HEK293 (cell line): ENCODE results near the gene ICAM5.

ENCODE experiments used
- CTCF ChIA-PET: fragments of 350-600 bp; formaldehyde crosslinking; extraction: SDS; loops from one replicate; lab custom pipeline; 2021; ENCODE audit warnings: antibody characterized with exemption; lab: Yijun Ruan, JAX
- POLR2A ChIA-PET: fragments of 300-600 bp; formaldehyde crosslinking; extraction: SDS; loops from one replicate; lab custom pipeline; 2020; ENCODE audit warnings: antibody characterized with exemption, inconsistent platforms; lab: Yijun Ruan, JAX
- H3K27ac ChIP-seq: fragments of 200-500 bp; sonication (Bioruptor generic); 2 replicates; pipeline ENCODE4 v1.5.1; 2014; ENCODE audit warnings: low read depth, low read length, control low read depth, inconsistent platforms; ENCODE audit errors: extremely low read depth
- H3K36me3 ChIP-seq, 2 experiments: fragments of 200-500 bp in 1 of 2; sonication (Bioruptor generic) in 1 of 2; 1 replicate in 1 of 2; 2 replicates in 1 of 2; pipeline ENCODE4 v1.5.1; 2014 to 2017; ENCODE audit warnings: inconsistent platforms in 2 of 2, low read length in 2 of 2; ENCODE audit not compliant: control insufficient read depth in 2 of 2, insufficient read depth in 1 of 2
- H3K4me1 ChIP-seq: fragments of 200-500 bp; sonication (Bioruptor generic); 2 replicates; pipeline ENCODE4 v1.5.1; 2014; ENCODE audit warnings: mild to moderate bottlenecking, low read length, inconsistent platforms; ENCODE audit not compliant: control insufficient read depth, insufficient read depth
- H3K4me3 ChIP-seq: 2 replicates; pipeline ENCODE4 v1.5.1; 2011; ENCODE audit warnings: low read depth, mild to moderate bottlenecking, control low read depth, low read length, moderate library complexity
- H3K9me3 ChIP-seq: fragments of 200-500 bp; sonication (Bioruptor generic); 2 replicates; pipeline ENCODE4 v1.5.1; 2014; ENCODE audit warnings: low read depth, low read length, inconsistent platforms; ENCODE audit not compliant: control insufficient read depth, insufficient read depth
- BCL11A ChIP-seq: fragments of 450-650 bp; formaldehyde crosslinking; IDR thresholded peaks from 2 replicates; pipeline ENCODE4 v1.5.1; 2016; ENCODE audit warnings: low read depth, missing biosample characterization, missing genetic modification characterization
- GLIS1 ChIP-seq: fragments of 450-650 bp; formaldehyde crosslinking; IDR thresholded peaks from 2 replicates; pipeline ENCODE4 v1.5.1; 2016; ENCODE audit warnings: missing biosample characterization, missing genetic modification characterization
- MZF1 ChIP-seq: fragments of 450-650 bp; formaldehyde crosslinking; IDR thresholded peaks from 2 replicates; pipeline ENCODE4 v1.5.1; 2017; ENCODE audit warnings: missing biosample characterization, missing genetic modification characterization, borderline replicate concordance
- SALL2 ChIP-seq: fragments of 450-650 bp; formaldehyde crosslinking; IDR thresholded peaks from 2 replicates; pipeline ENCODE4 v1.5.0; 2017; ENCODE audit warnings: missing biosample characterization, mild to moderate bottlenecking, missing genetic modification characterization, borderline replicate concordance
- ZBTB48 ChIP-seq: fragments of 450-650 bp; formaldehyde crosslinking; IDR thresholded peaks from 2 replicates; pipeline ENCODE4 v1.5.1; 2016; ENCODE audit warnings: missing biosample characterization, missing genetic modification characterization
- ZBTB7A ChIP-seq: fragments of 450-650 bp; formaldehyde crosslinking; IDR thresholded peaks from 2 replicates; pipeline ENCODE4 v1.5.1; 2016; ENCODE audit warnings: low read depth, missing biosample characterization, missing genetic modification characterization
- ZFP3 ChIP-seq: fragments of 450-650 bp; formaldehyde crosslinking; IDR thresholded peaks from 2 replicates; pipeline ENCODE4 v1.5.1; 2016; ENCODE audit warnings: low read depth, missing biosample characterization, missing genetic modification characterization
- ZNF174 ChIP-seq: fragments of 450-650 bp; formaldehyde crosslinking; IDR thresholded peaks from 2 replicates; pipeline ENCODE4 v1.5.0; 2017; ENCODE audit warnings: missing biosample characterization, mild to moderate bottlenecking, missing genetic modification characterization
- ZNF184 ChIP-seq: fragments of 450-650 bp; IDR thresholded peaks from 2 replicates; pipeline ENCODE4 v1.5.1; 2018; ENCODE audit warnings: missing biosample characterization, mild to moderate bottlenecking, missing genetic modification characterization
- ZNF266 ChIP-seq: fragments of 450-650 bp; formaldehyde crosslinking; IDR thresholded peaks from 2 replicates; pipeline ENCODE4 v1.5.1; 2016; ENCODE audit warnings: missing biosample characterization, missing genetic modification characterization, low read depth
- ZNF350 ChIP-seq: fragments of 450-650 bp; formaldehyde crosslinking; IDR thresholded peaks from 2 replicates; pipeline ENCODE4 v1.5.0; 2017; ENCODE audit warnings: missing biosample characterization, mild to moderate bottlenecking, missing genetic modification characterization
- ZNF394 ChIP-seq: fragments of 450-650 bp; formaldehyde crosslinking; IDR thresholded peaks from 2 replicates; pipeline ENCODE4 v1.5.1; 2016; ENCODE audit warnings: missing biosample characterization, missing genetic modification characterization, mild to moderate bottlenecking, moderate library complexity, borderline replicate concordance
- ZNF473 ChIP-seq: fragments of 450-650 bp; formaldehyde crosslinking; IDR thresholded peaks from 2 replicates; pipeline ENCODE4 v1.5.1; 2017; ENCODE audit warnings: missing biosample characterization, missing genetic modification characterization
- ZNF561 ChIP-seq: fragments of 450-650 bp; IDR thresholded peaks from 2 replicates; pipeline ENCODE4 v1.5.1; 2018; ENCODE audit warnings: missing biosample characterization, missing genetic modification characterization, borderline replicate concordance
- ZSCAN16 ChIP-seq: fragments of 450-650 bp; formaldehyde crosslinking; IDR thresholded peaks from 2 replicates; pipeline ENCODE4 v1.5.1; 2016; ENCODE audit warnings: missing biosample characterization, missing genetic modification characterization
- TF ChIP-seq, protein P1 (sequence below): fragments of 450-650 bp; formaldehyde crosslinking; conservative IDR thresholded peaks from 2 replicates; pipeline ENCODE4 v1.5.1; 2016; ENCODE audit warnings: low read depth, missing biosample characterization, missing genetic modification characterization
- TF ChIP-seq, protein P2 (sequence below): fragments of 450-650 bp; formaldehyde crosslinking; IDR thresholded peaks from 2 replicates; pipeline ENCODE4 v1.5.1; 2016; ENCODE audit warnings: missing biosample characterization, missing genetic modification characterization, borderline replicate concordance

ICAM5 gene

DNA sequence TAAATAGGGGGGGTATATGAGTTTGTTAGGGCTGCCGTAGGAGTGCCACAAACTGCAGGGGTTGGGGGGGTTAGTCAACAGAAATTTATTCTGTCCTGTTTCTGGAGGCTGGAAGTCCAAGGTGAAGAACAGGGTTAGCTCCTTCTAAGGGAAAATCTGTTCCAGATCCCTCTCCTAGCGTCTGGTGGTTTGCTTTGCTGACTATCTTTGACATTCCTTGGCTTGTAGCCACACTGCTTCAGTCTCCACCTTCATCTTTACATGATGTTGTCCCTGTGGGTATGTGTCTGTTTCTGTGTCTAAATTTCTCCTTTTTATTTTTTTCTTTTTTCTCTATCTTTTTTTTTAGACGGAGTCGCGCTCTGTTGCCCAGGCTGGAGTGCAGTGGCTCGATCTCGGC, 27.0 kb upstream of the ICAM5 start:
- Histone ChIP-seq H3K4me3 (no peak overlapping the region), H3K27ac (no peak overlapping the region), H3K4me1 (no peaks in the 10 kb centered on the region), H3K9me3 (no peaks in the 10 kb centered on the region), H3K36me3 (peaks cover 4 to 23% of the 10 kb centered on the region in 2 experiments; a peak in 2 of 3 replicates)
- CTCF ChIA-PET: interaction anchor here (7.9 kb wide), 1 partner anchor 124 kb away, joined by 141 read pairs; no protein-coding TSS in a partner anchor
- TF ChIP-seq ZNF174 (tag by site-specific recombination) (no peak), GLIS1 (no peak), ZNF350 (tag by site-specific recombination) (no peak), ZNF473 (tag by site-specific recombination) (no peak), ZNF394 (no peak), ZFP3 (no peak), MZF1 (no peak), ZBTB7A (tag by site-specific recombination) (no peak), ZNF266 (tag by site-specific recombination) (no peak), SALL2 (tag by site-specific recombination) (no peak), ZSCAN16 (tag by site-specific recombination) (no peak), ZNF184 (tag by site-specific recombination) (no peak)
- TF ChIP-seq, protein P1, sequence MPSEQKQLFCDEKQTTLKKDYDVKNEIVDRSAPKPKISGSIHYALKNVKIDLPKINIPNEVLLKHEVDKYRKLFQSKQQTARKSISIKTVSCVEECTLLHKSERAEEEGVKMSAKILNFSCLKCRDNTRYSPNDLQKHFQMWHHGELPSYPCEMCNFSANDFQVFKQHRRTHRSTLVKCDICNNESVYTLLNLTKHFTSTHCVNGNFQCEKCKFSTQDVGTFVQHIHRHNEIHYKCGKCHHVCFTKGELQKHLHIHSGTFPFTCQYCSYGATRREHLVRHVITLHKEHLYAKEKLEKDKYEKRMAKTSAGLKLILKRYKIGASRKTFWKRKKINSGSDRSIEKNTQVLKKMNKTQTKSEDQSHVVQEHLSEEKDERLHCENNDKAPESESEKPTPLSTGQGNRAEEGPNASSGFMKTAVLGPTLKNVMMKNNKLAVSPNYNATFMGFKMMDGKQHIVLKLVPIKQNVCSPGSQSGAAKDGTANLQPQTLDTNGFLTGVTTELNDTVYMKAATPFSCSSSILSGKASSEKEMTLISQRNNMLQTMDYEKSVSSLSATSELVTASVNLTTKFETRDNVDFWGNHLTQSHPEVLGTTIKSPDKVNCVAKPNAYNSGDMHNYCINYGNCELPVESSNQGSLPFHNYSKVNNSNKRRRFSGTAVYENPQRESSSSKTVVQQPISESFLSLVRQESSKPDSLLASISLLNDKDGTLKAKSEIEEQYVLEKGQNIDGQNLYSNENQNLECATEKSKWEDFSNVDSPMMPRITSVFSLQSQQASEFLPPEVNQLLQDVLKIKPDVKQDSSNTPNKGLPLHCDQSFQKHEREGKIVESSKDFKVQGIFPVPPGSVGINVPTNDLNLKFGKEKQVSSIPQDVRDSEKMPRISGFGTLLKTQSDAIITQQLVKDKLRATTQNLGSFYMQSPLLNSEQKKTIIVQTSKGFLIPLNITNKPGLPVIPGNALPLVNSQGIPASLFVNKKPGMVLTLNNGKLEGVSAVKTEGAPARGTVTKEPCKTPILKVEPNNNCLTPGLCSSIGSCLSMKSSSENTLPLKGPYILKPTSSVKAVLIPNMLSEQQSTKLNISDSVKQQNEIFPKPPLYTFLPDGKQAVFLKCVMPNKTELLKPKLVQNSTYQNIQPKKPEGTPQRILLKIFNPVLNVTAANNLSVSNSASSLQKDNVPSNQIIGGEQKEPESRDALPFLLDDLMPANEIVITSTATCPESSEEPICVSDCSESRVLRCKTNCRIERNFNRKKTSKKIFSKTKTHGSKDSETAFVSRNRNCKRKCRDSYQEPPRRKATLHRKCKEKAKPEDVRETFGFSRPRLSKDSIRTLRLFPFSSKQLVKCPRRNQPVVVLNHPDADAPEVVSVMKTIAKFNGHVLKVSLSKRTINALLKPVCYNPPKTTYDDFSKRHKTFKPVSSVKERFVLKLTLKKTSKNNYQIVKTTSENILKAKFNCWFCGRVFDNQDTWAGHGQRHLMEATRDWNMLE: no peak
- POLR2A ChIA-PET: interaction anchor here (0.6 to 1.0 kb wide), 3 partner anchors 16 to 121 kb away, joined by 4 read pairs; partner anchors contain the start of gene TYK2

DNA sequence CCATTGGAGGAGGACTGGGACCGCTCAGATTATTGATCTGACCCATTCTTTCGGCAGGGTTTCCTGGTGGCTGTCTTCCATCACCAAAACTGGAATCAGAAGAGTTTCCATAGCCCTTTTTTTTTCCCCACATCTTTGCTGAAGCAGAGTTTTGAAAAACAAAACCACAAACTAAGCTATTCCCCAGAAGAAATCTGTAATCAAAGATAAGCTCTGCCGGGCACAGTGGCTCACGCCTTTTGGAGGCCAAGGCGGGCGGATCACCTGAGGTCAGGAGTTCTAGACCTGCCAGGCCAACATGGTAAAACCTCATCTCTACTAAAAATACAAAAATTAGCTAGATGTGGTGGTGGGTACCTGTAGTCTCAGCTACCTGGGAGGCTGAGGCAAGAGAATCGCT, 23.0 kb upstream of the ICAM5 start:
- no peaks in the 10 kb centered on the region for H3K9me3 ChIP-seq
- no peak for TF ChIP-seq ZBTB48 (tag by site-specific recombination)
- no peak for TF ChIP-seq BCL11A
- TF ChIP-seq, protein P2, sequence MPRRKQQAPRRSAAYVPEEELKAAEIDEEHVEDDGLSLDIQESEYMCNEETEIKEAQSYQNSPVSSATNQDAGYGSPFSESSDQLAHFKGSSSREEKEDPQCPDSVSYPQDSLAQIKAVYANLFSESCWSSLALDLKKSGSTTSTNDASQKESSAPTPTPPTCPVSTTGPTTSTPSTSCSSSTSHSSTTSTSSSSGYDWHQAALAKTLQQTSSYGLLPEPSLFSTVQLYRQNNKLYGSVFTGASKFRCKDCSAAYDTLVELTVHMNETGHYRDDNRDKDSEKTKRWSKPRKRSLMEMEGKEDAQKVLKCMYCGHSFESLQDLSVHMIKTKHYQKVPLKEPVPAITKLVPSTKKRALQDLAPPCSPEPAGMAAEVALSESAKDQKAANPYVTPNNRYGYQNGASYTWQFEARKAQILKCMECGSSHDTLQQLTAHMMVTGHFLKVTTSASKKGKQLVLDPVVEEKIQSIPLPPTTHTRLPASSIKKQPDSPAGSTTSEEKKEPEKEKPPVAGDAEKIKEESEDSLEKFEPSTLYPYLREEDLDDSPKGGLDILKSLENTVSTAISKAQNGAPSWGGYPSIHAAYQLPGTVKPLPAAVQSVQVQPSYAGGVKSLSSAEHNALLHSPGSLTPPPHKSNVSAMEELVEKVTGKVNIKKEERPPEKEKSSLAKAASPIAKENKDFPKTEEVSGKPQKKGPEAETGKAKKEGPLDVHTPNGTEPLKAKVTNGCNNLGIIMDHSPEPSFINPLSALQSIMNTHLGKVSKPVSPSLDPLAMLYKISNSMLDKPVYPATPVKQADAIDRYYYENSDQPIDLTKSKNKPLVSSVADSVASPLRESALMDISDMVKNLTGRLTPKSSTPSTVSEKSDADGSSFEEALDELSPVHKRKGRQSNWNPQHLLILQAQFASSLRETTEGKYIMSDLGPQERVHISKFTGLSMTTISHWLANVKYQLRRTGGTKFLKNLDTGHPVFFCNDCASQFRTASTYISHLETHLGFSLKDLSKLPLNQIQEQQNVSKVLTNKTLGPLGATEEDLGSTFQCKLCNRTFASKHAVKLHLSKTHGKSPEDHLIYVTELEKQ: no peak
- no peak for TF ChIP-seq ZNF561 (tag by site-specific recombination)
- no peak for TF ChIP-seq ZSCAN16 (tag by site-specific recombination)
- TF ChIP-seq, all 188 proteins: peak for 0
- H3K4me3 ChIP-seq: no peak overlapping the region
- no peaks in the 10 kb centered on the region for H3K36me3 ChIP-seq
- CTCF ChIA-PET: interaction anchor here (0.6 to 9.2 kb wide), 6 partner anchors 7 to 126 kb away, joined by 3 to 170 read pairs (median 24); partner anchors contain the start of gene ICAM5
- H3K27ac ChIP-seq: no peak overlapping the region
- POLR2A ChIA-PET: interaction anchor here (0.7 to 1.6 kb wide), 2 partner anchors 65 to 122 kb away, joined by 3 to 5 read pairs; no protein-coding TSS in a partner anchor
- no peaks in the 10 kb centered on the region for H3K4me1 ChIP-seq
